GM23248 (cell line): ENCODE measurements around the gene FAM193B.

Experiments used
- EZH2 ChIP-seq: fragments of 200-600 bp; sonication (generic); IDR thresholded peaks from 2 replicates; pipeline ENCODE4 v1.6.1; 2018; ENCODE audit warnings: antibody characterized with exemption, mild to moderate bottlenecking; ENCODE audit not compliant: insufficient read depth, poor library complexity, severe bottlenecking
- EZH2phosphoT487 ChIP-seq: fragments of 200-600 bp; sonication (generic); IDR thresholded peaks from 2 replicates; pipeline ENCODE4 v1.6.1; 2018; ENCODE audit warnings: antibody characterized with exemption, moderate library complexity, mild to moderate bottlenecking, low read depth; ENCODE audit not compliant: insufficient read depth

DNA sequence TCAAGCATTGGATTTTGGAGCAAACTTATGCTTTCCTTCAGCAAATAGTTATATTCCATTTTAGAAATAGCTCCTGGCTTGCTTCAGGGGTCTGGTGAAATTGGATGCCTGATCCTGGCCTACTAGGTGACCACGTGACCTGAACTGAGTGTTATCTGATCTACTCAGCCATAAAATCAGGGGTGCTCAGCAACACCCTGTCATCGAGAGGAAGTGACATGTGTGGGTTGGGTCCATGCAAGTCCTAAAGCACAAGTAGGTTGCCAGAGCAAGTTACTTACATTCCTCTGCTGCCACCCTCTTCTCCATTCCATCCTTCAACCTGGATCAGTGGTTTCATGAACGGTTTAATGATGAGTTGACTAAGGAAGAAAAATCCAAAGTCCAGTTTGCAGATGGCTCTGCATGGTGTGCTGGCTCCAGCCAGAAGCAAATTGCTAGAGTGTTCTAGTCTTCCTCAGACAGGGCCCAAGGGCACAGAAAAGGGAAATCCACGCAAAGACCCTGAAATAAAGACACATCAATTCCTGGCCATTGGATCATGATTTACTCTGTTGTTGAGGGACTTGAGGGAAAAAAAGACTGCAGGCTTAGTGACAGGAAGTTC is 2.8 kb upstream of the FAM193B start:
- TF ChIP-seq EZH2 (no peak), EZH2phosphoT487 (no peak)
